GM13976 (cell line): ENCODE data around the gene KRTAP10-3.
"Not testable (repeated sequence)": the region's sequence is repeated elsewhere in the genome, so short reads cannot be mapped to it uniquely, and the experiment has no call there.

ENCODE experiments used
- DNase-seq: peaks from one replicate; pipeline ENCODE4 v3.0.0; 2012; ENCODE audit warnings: low spot score
- in situ Hi-C: fragments of 300-500 bp; cut with MboI; formaldehyde crosslinking; loops from one replicate; pipeline ENCODE4 v1.12.0; 2022; ENCODE audit warnings: low sequenced_read_pairs, mixed read lengths, inconsistent platforms; ENCODE audit not compliant: unreplicated experiment
- TF ChIP-seq, protein P1 (sequence below): IDR thresholded peaks from 2 replicates; pipeline ENCODE4 v1.5.1; 2012; ENCODE audit warnings: borderline replicate concordance, mild to moderate bottlenecking; ENCODE audit not compliant: insufficient read depth; ENCODE audit errors: extremely low read depth, missing control alignments, control extremely low read depth

KRTAP10-3 gene

DNA sequence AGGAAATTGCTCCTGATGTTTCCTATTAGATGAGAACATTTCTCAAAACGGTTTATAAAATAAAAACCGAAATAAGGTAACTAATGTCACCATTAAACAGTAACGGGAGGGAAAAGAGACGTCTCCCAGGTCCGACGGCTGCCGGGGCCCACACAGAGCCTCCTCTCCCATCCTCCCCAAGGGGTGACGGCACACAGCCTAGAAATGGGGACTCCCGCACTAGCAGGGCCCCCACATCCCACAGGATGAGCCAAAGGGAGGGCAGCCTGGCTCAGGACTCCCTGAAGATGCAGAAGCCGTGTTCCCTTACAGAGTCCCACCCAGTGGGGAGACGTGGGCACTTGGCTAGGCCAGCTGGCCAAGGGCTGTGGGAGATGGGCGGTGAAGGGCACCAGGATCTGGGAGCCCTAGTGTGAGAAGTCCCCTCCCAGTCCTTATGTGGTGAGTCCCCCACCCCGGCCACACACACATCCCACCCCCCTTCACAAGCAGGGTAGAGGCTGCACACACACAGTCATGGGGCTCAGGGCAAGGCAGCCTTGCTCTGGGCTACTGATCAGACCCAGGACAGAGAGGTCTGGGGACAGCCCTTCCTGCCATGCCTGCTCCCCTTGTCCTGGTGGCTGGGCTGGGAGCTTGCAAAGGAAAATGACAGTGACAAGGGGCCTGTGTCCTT is 3.3 kb downstream of the KRTAP10-3 start:
- no peak for DNase-seq
- in situ Hi-C loops, result no loop called here
- TF ChIP-seq, protein P1, sequence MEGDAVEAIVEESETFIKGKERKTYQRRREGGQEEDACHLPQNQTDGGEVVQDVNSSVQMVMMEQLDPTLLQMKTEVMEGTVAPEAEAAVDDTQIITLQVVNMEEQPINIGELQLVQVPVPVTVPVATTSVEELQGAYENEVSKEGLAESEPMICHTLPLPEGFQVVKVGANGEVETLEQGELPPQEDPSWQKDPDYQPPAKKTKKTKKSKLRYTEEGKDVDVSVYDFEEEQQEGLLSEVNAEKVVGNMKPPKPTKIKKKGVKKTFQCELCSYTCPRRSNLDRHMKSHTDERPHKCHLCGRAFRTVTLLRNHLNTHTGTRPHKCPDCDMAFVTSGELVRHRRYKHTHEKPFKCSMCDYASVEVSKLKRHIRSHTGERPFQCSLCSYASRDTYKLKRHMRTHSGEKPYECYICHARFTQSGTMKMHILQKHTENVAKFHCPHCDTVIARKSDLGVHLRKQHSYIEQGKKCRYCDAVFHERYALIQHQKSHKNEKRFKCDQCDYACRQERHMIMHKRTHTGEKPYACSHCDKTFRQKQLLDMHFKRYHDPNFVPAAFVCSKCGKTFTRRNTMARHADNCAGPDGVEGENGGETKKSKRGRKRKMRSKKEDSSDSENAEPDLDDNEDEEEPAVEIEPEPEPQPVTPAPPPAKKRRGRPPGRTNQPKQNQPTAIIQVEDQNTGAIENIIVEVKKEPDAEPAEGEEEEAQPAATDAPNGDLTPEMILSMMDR, result no peak

DNA sequence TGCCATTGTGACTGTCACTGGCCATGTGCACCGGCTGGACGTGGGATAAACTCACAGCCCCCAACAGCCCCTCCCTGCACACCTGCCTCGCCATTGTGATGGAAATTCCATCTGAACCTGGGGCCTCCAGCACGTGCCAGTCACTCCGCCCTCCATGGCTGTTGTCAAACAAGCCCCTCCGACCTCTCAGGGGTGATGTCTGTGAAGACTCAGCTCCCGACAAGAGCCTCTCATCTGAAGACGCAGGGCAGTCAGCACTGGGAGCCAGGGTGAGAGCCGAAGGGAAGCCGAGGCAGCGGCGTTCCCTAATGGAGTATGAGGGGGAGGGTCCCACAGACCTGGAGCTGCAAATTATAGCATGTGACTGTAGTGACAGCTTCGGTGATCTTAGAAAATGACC is 5.9 kb downstream of the KRTAP10-3 start:
- TF ChIP-seq, protein P1, result no peak
- in situ Hi-C loops, result no loop called here
- no peak for DNase-seq

DNA sequence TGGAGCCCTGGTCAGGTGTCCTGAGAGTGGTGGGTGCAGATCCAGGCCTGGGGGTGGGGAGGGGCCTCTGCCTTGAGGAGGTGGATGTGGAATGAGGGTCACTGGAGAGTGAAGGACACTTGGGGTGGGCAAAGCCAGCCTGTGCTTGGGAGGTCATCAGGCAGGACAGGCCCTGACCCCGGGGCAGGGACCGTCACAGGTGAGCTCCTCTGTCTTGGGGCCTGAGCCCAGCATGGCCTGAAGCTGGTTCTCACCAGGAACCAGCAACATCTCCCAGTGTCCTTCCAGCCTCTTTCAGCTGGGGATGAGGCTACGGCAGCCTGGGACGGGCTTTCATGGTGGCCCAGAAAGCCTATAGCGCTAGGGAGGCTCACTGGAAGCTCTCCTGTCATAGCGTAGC is 6.5 kb downstream of the KRTAP10-3 start:
- DNase-seq, result no peak
- in situ Hi-C loops, result no loop called here
- TF ChIP-seq, protein P1, result no peak

DNA sequence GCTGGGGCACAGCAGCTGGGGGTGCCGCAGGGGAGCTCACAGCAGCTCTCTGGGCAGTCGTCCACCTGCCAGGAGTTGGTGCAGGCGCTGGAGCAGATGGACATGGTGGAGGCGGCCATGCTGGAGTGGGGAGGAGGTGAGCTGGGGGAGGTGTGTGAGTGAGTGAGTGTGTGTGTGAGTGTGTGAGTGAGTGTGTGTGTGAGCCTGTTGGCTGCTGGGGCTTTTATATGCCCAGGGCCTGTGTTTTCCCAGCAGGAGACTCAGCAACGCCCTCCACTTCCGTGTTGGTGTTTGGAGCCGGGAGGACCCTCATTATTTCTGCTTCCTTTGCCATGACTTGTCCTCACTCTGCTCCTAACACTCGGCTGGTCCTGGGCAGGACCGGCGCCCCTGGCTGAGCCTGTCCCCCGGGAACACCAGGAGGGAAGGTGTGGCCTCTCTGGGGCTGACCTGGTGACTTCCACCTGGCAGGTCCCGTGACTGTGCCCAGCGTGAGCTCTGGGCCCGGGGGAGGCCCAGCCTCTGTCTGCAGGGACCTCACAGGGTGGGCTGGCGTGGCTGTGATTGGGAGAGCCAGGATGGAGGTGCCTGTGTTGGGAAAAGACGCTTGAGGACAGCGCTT is 7.1 kb downstream of the KRTAP10-3 start, which contains the start of gene KRTAP10-2:
KRTAP10-2 (minus strand) TSS at position 166 of the 622 bp plus-strand sequence; CDS start at position 119, 47 bp downstream.
- DNase-seq, result no peak
- in situ Hi-C loops, result no loop called here
- TF ChIP-seq, protein P1, result no peak

DNA sequence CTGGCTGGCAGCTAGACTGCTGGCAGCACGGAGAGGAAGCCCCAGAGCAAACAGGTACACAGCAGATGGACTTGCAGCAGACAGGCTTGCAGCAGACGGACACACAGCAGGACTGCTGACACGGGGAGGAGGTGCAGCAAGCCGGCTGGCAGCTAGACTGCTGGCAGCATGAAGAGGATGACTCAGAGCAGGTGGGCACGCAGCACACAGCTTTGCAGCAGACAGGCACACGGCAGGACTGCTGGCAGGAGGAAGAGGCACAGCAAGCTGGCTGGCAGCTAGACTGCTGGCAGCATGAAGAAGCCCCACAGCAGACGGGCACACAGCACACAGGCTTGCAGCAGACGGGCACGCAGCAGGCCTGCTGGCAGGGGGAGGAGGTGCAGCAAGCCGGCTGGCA is 7.8 kb downstream of the KRTAP10-3 start:
- DNase-seq, result no peak
- in situ Hi-C loops, result no loop called here
- TF ChIP-seq, protein P1, result no peak

DNA sequence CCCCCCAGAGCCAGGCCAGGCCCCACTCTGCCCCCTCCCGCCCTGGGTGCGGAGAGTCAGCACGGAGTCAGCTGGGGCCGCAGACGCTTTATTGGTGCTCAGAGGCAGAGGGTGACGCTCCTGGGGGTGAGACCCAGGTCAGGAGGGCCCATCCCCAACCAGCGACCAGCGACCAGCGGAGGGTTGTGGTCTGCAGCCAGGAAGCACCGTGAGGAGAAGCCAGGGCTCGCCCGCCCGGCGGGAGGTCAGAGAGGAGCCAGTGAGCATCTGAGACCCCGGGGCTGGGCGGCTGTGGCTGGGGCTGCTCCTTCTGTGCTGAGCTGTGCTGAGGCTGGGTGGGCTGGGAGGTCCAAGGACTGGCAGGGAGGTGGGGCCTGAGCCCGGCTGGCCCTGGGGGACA is 8.3 kb downstream of the KRTAP10-3 start:
- in situ Hi-C loops, DNase-seq: not testable (repeated sequence)

DNA sequence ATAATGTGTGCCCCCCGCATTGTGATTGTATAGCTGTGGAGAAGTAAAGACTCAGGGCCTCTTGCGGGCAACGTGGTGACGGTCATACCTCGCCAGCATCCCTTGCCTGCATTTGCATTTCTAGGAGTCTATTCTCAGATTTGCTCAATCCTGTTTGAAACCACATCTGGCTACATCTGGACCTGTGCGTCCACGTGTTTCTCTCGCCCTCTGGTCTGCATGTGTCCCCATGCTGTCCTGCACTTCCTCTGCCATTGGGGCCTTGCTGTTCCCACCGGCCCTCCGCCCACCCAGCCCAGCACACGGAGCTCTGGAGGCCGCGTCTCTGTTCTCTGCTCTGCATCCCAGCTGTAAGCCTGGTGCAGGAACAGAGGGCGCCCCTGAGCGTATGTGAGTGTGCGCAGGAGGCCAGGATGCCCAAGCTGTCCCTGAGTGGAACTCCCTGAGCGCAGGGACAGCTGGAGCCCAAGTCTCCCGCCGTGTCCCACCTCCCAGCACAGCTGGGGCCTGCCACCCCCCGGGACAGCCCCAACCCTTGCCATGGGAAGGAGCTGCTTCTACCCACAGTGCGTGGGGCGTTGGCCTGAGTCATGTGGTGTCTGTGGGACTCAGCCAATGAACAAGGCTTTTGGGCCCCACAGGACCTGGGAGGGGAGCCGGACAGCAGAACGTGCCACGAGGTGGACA is 8.9 kb downstream of the KRTAP10-3 start:
- DNase-seq, result no peak
- in situ Hi-C loops, result no loop called here
- TF ChIP-seq, protein P1, result no peak
